Osteoblast (primary cell): ENCODE data around the gene HOXC10. TPM values are rescaled to one million over a fixed set of nuclear protein-coding genes. Genes with fewer than 3 reads are reported as not detected.

Source experiments
- DNase-seq: peaks from one replicate; pipeline ENCODE4 v3.0.0; 2011; ENCODE audit warnings: low spot score, mixed read lengths; ENCODE audit not compliant: insufficient read length; ENCODE audit errors: missing footprints
- H2AFZ ChIP-seq: 2 replicates; pipeline ENCODE4 v1.6.0; 2011; ENCODE audit warnings: mild to moderate bottlenecking, low read length
- H3K27ac ChIP-seq: 2 replicates; pipeline ENCODE4 v1.5.1; 2011; ENCODE audit warnings: mild to moderate bottlenecking, low read depth, low read length, moderate library complexity
- H3K27me3 ChIP-seq: 2 replicates; pipeline ENCODE4 v1.6.0; 2012; ENCODE audit warnings: mild to moderate bottlenecking, control low read depth, inconsistent platforms, low read length, moderate library complexity; ENCODE audit not compliant: insufficient read depth
- H3K36me3 ChIP-seq: 2 replicates; pipeline ENCODE4 v1.5.1; 2011; ENCODE audit warnings: mild to moderate bottlenecking, low read length, control low read depth, moderate library complexity; ENCODE audit not compliant: insufficient read depth
- H3K4me1 ChIP-seq: 2 replicates; pipeline ENCODE4 v1.5.1; 2011; ENCODE audit warnings: mild to moderate bottlenecking, low read length, control low read depth, moderate library complexity; ENCODE audit not compliant: insufficient read depth
- H3K4me2 ChIP-seq: 2 replicates; pipeline ENCODE4 v1.6.0; 2011; ENCODE audit warnings: mild to moderate bottlenecking, low read length; ENCODE audit not compliant: insufficient read depth
- H3K4me3 ChIP-seq: fragments of 200-600 bp; sonication (generic); 3 replicates; pipeline ENCODE4 v1.5.1; 2012; ENCODE audit warnings: mild to moderate bottlenecking, low read length, inconsistent platforms; ENCODE audit not compliant: insufficient read depth
- H3K79me2 ChIP-seq: 2 replicates; pipeline ENCODE4 v1.6.0; 2012; ENCODE audit warnings: mild to moderate bottlenecking, low read length, control low read depth, inconsistent platforms; ENCODE audit not compliant: insufficient read depth
- H3K9me3 ChIP-seq: 2 replicates; pipeline ENCODE4 v1.5.1; 2011; ENCODE audit warnings: low read depth, low read length, control low read depth
- H4K20me1 ChIP-seq: 2 replicates; pipeline ENCODE4 v1.6.0; 2012; ENCODE audit warnings: mild to moderate bottlenecking, low read length, control low read depth; ENCODE audit not compliant: insufficient read depth
- total RNA-seq: library from RNA; depleted of rRNA; stranded (reverse); fragments of >200 nt; gene quantifications from 2 replicates; pipeline ENCODE4 v1.2.3, GENCODE V29; 2012
- TF ChIP-seq, protein P1 (sequence below): IDR thresholded peaks from 2 replicates; pipeline ENCODE4 v1.5.1; 2011; ENCODE audit warnings: mild to moderate bottlenecking, low read depth, low read length, moderate library complexity; ENCODE audit errors: extremely low read depth

The HOXC10 gene
- total RNA-seq, 1 donor, result 11.2 TPM

- Histone ChIP-seq H4K20me1 (peaks cover 64% of the 10 kb centered on the region), H3K79me2 (peaks cover 27% of the 10 kb centered on the region), H2AFZ (no peak overlapping the region), H3K4me1 (peaks cover 36% of the 10 kb centered on the region), H3K4me2 (no peak overlapping the region), H3K27ac (no peak overlapping the region), H3K9me3 (no peaks in the 10 kb centered on the region), H3K4me3 (no peak overlapping the region), H3K27me3 (no peaks in the 10 kb centered on the region), H3K36me3 (no peaks in the 10 kb centered on the region)
- TF ChIP-seq, protein P1, sequence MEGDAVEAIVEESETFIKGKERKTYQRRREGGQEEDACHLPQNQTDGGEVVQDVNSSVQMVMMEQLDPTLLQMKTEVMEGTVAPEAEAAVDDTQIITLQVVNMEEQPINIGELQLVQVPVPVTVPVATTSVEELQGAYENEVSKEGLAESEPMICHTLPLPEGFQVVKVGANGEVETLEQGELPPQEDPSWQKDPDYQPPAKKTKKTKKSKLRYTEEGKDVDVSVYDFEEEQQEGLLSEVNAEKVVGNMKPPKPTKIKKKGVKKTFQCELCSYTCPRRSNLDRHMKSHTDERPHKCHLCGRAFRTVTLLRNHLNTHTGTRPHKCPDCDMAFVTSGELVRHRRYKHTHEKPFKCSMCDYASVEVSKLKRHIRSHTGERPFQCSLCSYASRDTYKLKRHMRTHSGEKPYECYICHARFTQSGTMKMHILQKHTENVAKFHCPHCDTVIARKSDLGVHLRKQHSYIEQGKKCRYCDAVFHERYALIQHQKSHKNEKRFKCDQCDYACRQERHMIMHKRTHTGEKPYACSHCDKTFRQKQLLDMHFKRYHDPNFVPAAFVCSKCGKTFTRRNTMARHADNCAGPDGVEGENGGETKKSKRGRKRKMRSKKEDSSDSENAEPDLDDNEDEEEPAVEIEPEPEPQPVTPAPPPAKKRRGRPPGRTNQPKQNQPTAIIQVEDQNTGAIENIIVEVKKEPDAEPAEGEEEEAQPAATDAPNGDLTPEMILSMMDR, result no peak
- DNase-seq, result no peak
These were observed 50.8 kb downstream of the HOXC10 start for GRCh38 chr12:54035568-54036264.

DNA sequence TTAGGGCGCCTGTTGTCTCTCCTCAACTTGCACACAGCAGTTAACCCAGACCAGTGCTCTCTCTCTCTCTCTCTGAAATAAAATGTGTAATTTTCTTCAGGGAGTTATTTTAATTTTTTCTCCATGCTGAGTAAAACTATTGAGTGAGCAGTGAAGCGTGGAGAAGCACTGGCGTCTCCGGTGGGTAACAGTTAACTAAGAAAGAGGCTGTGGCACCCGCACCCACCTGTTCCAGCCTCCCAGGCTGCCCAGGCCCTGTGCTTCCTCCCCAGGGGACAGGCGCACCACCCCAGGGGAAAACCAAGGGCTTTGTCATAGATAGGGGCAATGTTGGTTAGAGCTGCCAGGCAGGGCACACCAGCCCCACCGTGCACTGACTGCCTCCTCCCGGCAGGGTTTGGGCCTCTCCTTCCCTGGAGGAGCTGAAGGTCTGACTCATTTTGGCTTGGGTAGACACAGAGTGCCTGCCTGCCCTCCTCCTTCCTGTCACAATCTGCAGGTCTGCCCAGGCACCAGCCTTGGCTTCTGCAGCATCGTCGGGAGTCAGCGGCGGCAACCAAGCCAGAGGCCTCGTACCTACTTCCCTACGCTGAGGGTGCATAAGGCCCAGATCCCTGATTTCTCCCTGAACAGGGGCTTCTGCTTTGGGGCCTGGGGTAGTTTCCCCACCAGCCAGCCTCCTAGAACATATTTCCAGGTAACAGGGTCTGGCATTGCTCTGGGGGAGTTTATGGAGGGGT, 51.8 kb downstream of the HOXC10 start:
- Histone ChIP-seq H3K36me3 (no peaks in the 10 kb centered on the region), H3K4me2 (no peak overlapping the region), H3K4me1 (peaks cover 36% of the 10 kb centered on the region), H2AFZ (no peak overlapping the region), H3K27me3 (no peaks in the 10 kb centered on the region), H4K20me1 (peaks cover 64% of the 10 kb centered on the region), H3K79me2 (peaks cover 31% of the 10 kb centered on the region), H3K27ac (no peak overlapping the region), H3K9me3 (no peaks in the 10 kb centered on the region), H3K4me3 (no peak overlapping the region)
- DNase-seq, result peak; percentile 98
- TF ChIP-seq, protein P1, result peak; percentile 36

- Histone ChIP-seq H3K9me3 (no peaks in the 10 kb centered on the region), H3K4me1 (peaks cover 36% of the 10 kb centered on the region), H4K20me1 (peaks cover 62% of the 10 kb centered on the region), H3K4me2 (no peak overlapping the region), H2AFZ (no peak overlapping the region), H3K79me2 (peaks cover 32% of the 10 kb centered on the region), H3K36me3 (no peaks in the 10 kb centered on the region), H3K27ac (no peak overlapping the region), H3K27me3 (no peaks in the 10 kb centered on the region), H3K4me3 (no peak overlapping the region)
- no peak for DNase-seq
- TF ChIP-seq, protein P1, result no peak
These were observed 52.7 kb downstream of the HOXC10 start for GRCh38 chr12:54037360-54038283.
